ENCODE measurements around the gene CELF2. TPM values are rescaled to one million over a fixed set of nuclear protein-coding genes. Genes with fewer than 3 reads are reported as not detected.

Gene CELF2
- polyA plus RNA-seq, 1 donor from 2014 or later: 142 TPM

DNA sequence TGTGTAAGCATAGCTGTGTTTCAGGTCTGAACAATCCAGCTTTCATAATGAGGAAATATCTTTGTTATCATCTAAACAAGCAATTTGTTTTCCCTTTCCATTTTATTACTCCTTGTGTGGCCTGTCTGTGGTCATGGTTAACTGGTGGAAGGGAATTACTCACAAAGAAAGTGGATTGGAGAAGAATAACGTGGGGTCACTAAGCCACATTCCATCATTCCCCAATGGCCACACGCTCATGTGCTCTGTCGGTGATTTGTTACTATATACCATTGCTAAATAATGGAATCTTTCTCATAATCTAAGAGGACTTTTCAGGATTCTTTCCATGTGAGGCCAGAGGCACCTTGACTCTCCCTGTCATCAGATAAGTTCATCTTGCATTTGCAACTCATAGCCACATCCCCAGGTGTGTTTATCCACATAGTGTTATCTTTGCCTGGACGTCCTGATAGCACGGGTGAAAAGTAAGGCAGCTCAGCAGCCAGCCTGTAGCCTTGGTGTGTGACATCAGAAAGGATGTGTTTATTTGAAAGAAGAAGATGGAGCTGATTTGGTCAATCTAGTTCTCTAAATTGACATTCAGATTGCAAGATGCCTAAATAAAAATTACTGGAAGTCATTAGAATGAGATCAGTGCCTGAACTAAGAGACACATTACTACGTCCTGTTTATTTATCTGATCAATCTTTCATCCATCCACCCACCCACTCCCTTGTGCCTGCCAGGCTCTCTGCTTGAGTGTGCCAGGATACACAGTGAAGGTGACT, 128.9 kb downstream of the CELF2 start:
- Mint-ChIP-seq H3K27me3 (no peaks in the 10 kb centered on the region), H3K4me1 (peaks cover 74 to 91% (median 76%) of the 10 kb centered on the region in 3 donors), H3K36me3 (no peaks in the 10 kb centered on the region), H3K4me3 (peak overlapping the region in 2 of 4 donors; percentile 44 to 81), H3K9me3 (no peaks in the 10 kb centered on the region), H3K27ac (peak overlapping the region in 2 of 3 donors; percentile 91 to 94)

DNA sequence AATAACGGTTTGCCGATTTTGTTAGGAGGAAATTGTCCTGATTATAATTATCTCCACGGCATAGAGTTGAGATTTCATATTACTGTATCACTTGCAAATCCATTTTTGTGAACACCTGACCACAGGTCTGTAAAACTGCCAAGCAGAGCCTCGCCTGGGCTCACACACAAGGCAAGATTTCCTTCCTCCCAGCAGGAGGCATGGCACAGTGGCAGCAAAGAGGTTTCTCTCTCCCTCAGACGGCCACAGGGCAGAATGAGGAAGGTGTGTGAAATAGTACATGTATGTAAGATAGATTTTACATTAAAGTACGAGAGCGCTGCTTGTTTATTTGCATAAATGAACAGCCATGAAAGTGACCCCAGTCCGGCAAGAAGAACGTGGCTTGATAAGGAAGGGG, 130.1 kb downstream of the CELF2 start:
- peaks cover 67 to 86% (median 73%) of the 10 kb centered on the region in 3 donors for H3K4me1 Mint-ChIP-seq
- H3K4me3 Mint-ChIP-seq: peak overlapping the region in 3 of 4 donors; percentile 68 to 75 (median 71)
- H3K36me3 Mint-ChIP-seq: no peaks in the 10 kb centered on the region
- H3K27me3 Mint-ChIP-seq: no peaks in the 10 kb centered on the region
- H3K9me3 Mint-ChIP-seq: no peaks in the 10 kb centered on the region
- H3K27ac Mint-ChIP-seq: peak overlapping the region; percentile 87 to 93 (median 91)

DNA sequence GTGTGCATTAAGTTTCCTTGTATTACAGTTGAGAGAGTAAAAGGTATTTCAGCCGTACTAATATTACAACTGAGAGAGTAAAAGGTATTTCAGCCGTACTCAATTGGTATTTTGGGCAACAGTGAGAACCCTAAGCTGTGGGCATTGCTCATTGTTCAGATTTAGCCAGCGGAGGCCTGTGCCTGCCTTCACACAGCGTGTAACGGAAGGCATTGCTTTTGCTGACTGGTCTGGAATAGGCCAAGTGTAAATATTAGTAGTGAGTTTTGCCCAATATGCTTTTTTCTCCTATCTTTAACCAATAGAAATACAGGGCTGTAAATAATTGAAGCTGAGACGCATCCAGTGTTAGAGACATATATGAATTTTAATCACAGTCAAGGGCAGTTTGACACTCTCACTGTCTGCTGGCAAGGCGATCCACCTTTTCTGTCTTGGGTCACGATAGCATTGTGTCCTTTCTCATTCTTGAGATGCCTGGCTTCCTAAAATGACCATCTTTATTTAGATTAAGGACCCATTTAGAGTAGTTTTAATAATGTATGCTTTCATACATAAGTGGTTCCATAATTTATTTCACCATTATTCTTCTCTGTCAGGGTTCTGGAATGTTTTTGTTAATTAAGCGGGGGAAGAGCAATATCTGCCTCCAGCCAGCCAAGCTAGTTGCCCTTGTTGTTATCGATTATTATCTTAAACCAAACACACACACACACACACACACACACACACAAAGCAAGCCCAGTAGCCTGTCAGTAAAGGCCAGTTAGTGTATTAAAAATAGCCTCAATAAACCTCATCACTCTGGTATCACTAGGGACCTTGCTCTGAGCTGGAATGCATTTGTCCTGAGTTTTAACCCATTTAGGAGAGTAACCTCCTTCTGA, 130.7 kb downstream of the CELF2 start:
- Mint-ChIP-seq H3K27ac (peak overlapping the region; percentile 87 to 93 (median 91)), H3K9me3 (no peaks in the 10 kb centered on the region), H3K36me3 (no peaks in the 10 kb centered on the region), H3K4me3 (peak overlapping the region in 3 of 4 donors; percentile 68 to 90 (median 75)), H3K27me3 (no peaks in the 10 kb centered on the region), H3K4me1 (peaks cover 60 to 81% (median 67%) of the 10 kb centered on the region in 3 donors)

DNA sequence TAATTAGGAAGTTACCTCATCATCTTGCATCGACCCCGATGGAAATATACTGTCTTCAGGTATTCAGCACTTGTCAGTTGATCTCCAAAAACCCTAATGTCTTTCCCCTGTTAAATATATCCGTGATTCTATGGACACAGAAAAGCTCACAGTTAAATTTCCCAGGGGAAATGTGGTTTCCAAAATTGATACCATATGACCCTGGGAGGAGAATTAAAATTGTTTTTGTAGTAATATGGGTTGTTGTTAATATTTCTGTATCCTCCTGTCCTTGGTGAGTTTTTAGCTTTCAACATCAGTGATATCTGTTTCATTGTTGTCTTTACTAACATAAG, 132.1 kb downstream of the CELF2 start:
- no peaks in the 10 kb centered on the region for H3K36me3 Mint-ChIP-seq
- H3K4me3 Mint-ChIP-seq: peak overlapping the region; percentile 37 to 90 (median 73)
- H3K9me3 Mint-ChIP-seq: no peaks in the 10 kb centered on the region
- peak overlapping the region; percentile 64 to 93 (median 90) for H3K27ac Mint-ChIP-seq
- H3K4me1 Mint-ChIP-seq: peaks cover 64 to 83% (median 67%) of the 10 kb centered on the region in 3 donors
- peaks cover 4% of the 10 kb centered on the region for H3K27me3 Mint-ChIP-seq

DNA sequence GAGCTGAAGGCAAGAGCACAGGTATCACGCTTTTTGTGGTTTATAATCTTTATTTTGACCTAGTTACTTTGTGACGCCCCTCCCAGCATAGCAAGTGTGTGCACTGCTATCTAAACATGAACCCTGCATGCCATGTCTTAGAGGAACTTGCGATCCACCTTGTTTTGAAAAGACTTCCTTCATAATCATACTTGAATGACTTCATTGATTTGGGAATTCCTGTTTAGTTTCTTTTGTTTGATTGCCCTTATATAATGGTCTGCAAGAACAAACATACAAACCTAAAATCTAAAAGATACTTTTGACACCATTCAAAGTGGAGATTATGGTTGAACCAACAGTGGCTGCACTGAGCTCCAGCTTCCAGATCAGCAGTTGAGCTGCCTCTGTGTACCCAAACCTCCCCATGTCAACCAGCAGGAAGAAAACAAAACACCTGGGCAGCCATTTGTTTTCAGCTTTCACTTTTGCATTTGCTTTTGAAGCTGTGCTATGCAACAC, 132.6 kb downstream of the CELF2 start:
- Mint-ChIP-seq H3K4me1 (peaks cover 63 to 83% (median 63%) of the 10 kb centered on the region in 3 donors), H3K27me3 (peaks cover 5% of the 10 kb centered on the region), H3K9me3 (no peaks in the 10 kb centered on the region), H3K4me3 (peak overlapping the region; percentile 30 to 90 (median 47)), H3K36me3 (no peaks in the 10 kb centered on the region), H3K27ac (peak overlapping the region; percentile 64 to 93 (median 90))

DNA sequence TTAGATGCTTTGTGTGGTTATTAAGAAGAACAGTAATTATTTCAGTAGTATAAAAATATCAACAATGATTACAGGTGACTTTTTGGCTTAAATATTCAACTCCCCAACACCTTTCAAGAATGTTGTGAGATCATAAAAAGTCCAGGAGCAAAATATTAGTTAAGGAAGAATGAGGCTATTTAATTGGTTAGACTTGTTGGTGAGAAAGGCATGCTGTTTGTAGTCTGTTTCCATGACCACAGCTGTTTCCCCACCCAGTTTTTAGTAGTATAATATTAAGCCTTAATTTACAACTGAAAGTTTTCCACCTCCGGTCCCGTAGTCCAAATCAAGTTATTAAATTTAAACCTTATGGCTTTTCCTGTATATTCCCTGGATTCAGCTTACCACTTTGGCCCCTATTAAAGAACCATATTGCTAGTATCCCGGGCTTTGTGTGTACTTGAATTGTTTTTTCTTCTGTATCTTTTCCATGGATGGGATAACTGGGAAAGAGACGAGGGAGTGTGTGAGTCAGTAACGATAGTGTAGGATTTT, 133.3 kb downstream of the CELF2 start:
- peaks cover 6% of the 10 kb centered on the region for H3K27me3 Mint-ChIP-seq
- no peaks in the 10 kb centered on the region for H3K36me3 Mint-ChIP-seq
- peak overlapping the region in 3 of 4 donors; percentile 6 to 90 (median 37) for H3K4me3 Mint-ChIP-seq
- H3K4me1 Mint-ChIP-seq: peaks cover 58 to 84% (median 59%) of the 10 kb centered on the region in 3 donors
- no peaks in the 10 kb centered on the region for H3K9me3 Mint-ChIP-seq
- H3K27ac Mint-ChIP-seq: peak overlapping the region; percentile 64 to 93 (median 90)

DNA sequence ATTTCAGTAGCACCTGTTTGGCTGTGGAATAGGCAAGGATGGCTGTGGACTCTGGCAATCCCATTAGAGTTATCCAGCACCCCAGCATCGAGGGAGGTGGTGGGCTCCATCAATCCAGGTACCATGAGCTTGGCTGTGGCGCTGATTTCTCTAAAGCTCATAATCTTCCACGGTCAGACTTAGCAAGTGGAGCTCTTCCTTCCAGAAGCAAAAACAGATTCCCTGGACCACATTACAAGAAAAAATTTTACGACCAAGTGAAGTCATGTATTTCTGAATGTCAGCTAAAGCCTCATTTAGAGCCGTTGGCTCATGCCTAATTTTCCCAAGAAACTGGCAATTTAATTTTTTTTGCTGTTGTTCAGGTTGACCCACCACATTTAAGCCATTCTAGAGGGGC, 135.1 kb downstream of the CELF2 start:
- no peaks in the 10 kb centered on the region for H3K36me3 Mint-ChIP-seq
- no peaks in the 10 kb centered on the region for H3K9me3 Mint-ChIP-seq
- no peak overlapping the region for H3K4me3 Mint-ChIP-seq
- H3K27ac Mint-ChIP-seq: peak overlapping the region in 1 of 3 donors; percentile 85
- H3K27me3 Mint-ChIP-seq: peaks cover 6% of the 10 kb centered on the region
- peaks cover 56 to 81% (median 62%) of the 10 kb centered on the region in 3 donors for H3K4me1 Mint-ChIP-seq

DNA sequence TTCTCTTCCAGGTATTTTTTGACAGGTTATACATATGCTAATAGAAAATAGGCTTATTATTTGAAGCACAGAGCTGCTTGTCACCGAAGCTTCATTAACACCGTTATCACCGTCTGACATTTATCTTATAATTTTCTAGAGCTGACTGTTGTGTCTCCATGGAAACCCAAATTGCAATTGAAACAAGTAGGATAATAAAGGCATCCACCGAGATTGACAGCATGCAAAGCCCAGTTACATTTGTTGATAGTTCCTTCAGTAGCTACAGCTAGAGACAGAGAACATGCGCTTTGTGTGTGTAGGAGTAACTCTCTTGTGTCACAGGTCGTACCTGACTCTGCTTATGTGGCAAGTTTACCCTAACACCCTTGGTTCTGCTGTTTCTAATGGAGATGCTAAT, 135.6 kb downstream of the CELF2 start:
- Mint-ChIP-seq H3K4me3 (no peak overlapping the region), H3K27ac (no peak overlapping the region), H3K27me3 (peaks cover 6% of the 10 kb centered on the region), H3K9me3 (no peaks in the 10 kb centered on the region), H3K36me3 (no peaks in the 10 kb centered on the region), H3K4me1 (peaks cover 55 to 81% (median 62%) of the 10 kb centered on the region in 3 donors)

DNA sequence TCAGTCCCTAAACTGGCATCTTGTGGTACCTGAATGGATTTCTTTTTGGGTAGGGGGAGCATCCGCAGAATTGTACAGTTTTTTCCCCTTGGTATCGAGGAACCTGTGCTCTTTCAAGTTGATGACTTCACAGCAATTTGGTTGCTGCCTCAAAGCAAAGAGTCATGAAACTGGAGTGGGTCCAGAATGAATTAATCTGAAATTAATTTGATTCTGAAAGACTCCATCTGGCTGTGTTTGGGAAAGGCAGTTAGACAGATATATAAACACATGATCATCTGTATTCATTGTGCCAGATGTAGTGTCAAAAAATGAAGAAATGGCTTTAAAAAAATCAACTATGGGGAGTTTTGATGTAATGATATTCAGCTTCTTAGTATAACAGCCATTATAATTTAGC, 136.1 kb downstream of the CELF2 start:
- peaks cover 56 to 80% (median 61%) of the 10 kb centered on the region in 3 donors for H3K4me1 Mint-ChIP-seq
- H3K9me3 Mint-ChIP-seq: no peaks in the 10 kb centered on the region
- H3K27me3 Mint-ChIP-seq: peaks cover 6% of the 10 kb centered on the region
- H3K36me3 Mint-ChIP-seq: no peaks in the 10 kb centered on the region
- peak overlapping the region; percentile 19 to 47 (median 42) for H3K27ac Mint-ChIP-seq
- peak overlapping the region in 3 of 4 donors; percentile 18 to 88 (median 58) for H3K4me3 Mint-ChIP-seq

DNA sequence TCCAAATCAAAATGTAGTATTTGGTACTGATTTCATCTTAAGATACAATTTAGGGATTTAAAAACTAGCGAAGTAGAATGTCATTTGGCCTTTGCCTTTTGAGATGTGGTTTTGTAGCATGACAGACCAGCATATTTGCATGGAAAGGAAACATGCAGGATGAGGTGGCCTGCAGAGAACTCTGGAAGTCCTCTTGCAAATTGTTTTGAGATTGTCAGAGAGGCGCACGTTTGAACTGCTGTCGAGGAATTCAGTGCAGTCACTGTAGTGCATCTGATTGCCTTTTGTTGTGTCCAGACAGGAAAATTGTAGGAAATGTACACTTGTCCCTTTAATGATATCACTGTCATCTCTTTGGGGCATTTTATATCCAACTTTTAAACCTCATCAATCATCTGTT, 136.7 kb downstream of the CELF2 start:
- Mint-ChIP-seq H3K27me3 (peaks cover 6% of the 10 kb centered on the region), H3K27ac (peak overlapping the region; percentile 19 to 47 (median 42)), H3K4me3 (peak overlapping the region; percentile 18 to 88 (median 46)), H3K36me3 (no peaks in the 10 kb centered on the region), H3K4me1 (peaks cover 51 to 74% (median 61%) of the 10 kb centered on the region in 3 donors), H3K9me3 (no peaks in the 10 kb centered on the region)

DNA sequence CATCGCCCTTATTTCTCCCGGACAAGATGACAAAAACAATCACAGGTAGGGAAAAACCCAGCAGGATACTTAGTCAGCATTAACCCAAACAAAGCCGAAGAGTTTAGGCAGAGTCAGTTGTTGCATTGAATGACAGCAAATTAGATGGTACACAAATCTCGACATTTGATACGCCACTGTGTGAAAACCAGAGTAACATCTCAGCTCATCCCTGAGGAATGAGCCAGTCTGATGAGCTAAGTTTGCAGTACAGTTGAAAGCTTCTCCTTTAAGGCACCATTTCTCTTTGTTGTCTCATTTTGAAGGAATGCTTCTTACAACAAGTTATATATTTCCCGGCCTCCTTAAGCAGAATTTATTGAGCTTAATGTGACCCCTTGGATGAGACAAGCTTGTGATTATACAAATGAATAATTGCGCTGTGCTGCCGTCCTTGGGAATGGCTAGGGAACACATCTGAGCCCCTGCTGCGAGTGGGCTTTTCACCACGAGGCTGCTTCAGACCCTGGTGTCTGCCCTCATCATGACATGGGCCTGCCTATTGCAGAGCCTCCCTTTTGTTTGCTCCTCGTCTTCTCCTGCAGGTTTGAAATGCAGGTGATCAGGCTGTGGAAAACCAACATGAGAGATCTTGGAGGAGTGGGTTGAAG, 137.3 kb downstream of the CELF2 start:
- Mint-ChIP-seq H3K27me3 (peaks cover 6% of the 10 kb centered on the region), H3K4me1 (peaks cover 44 to 74% (median 54%) of the 10 kb centered on the region in 3 donors), H3K36me3 (no peaks in the 10 kb centered on the region), H3K4me3 (peak overlapping the region; percentile 18 to 88 (median 46)), H3K9me3 (no peaks in the 10 kb centered on the region), H3K27ac (peak overlapping the region in 1 of 3 donors; percentile 47)

DNA sequence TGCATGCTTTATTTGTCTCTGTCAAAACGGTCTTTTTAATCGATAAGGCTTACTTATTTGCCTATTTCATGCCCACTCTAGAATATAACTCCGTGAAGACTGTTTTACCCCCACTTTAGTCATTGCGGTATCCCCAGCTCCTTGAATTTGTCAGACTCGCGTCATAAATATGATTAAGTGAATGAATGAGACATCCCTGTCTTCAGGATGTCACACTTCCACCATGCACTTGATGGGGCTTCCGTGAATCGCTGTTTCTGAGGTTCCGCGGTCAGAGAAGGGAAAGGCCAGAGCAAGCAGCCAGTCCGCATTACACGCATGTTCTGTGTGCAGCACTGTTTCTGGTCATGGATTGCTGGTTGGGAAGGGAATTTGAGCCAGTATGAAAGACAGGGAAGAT, 138.8 kb downstream of the CELF2 start:
- Mint-ChIP-seq H3K4me3 (peak overlapping the region in 2 of 4 donors; percentile 36 to 43), H3K9me3 (no peaks in the 10 kb centered on the region), H3K4me1 (peaks cover 36 to 72% (median 45%) of the 10 kb centered on the region in 3 donors), H3K36me3 (no peaks in the 10 kb centered on the region), H3K27me3 (peaks cover 6% of the 10 kb centered on the region), H3K27ac (peak overlapping the region in 2 of 3 donors; percentile 13 to 87)

DNA sequence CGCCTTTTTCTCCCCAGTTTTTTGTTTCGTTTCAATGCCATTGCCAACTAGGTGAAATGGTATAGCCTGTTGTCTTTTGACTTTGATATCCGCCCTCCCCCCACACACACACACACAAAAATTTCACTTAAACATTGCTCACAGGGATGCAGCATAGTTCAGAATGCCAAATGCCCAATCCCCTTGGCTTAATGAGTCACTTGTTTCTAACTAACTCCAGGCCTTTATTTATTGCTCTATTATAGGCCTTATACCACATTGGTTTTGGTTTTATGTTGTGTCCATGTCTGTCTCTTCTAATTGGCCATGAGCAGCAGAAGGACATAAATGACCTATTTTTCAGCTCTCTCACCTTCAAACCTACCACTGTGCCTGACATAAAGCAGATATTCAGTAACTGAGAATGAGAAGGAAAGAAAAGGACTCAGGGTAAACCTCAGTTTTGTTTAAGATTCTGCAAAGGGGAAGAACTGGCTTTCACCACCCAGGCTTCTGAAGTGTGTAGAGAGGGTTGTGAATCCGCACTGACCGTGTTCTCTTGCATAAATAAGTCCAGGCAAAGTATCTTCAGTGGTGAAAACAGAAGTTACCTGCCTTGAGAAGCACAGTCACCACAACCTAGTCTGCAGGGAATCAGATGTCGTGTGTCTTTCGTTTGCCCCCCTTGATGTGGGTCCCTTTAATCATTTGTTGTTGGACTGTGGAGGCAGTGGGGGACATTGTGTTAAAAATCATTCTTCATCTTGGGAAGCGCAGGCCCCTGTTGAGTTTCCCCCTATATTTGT, 139.8 kb downstream of the CELF2 start:
- Mint-ChIP-seq H3K27ac (peak overlapping the region in 2 of 3 donors; percentile 43 to 53), H3K27me3 (peaks cover 6% of the 10 kb centered on the region), H3K4me3 (peak overlapping the region in 3 of 4 donors; percentile 15 to 60 (median 48)), H3K4me1 (peaks cover 45 to 81% (median 50%) of the 10 kb centered on the region in 3 donors), H3K9me3 (no peaks in the 10 kb centered on the region), H3K36me3 (no peaks in the 10 kb centered on the region)

All from IgD-negative memory B cell (primary cell).